A204.1 (cell line): Measurements from ENCODE around the gene TMEM127.
"Not testable (repeated sequence)": the region's sequence is repeated elsewhere in the genome, so short reads cannot be mapped to it uniquely, and the experiment has no call there.

ENCODE experiments used
- FAIRE-seq: peaks from 2 replicates; lab custom pipeline; 2012; peaks lifted over from hg19 to GRCh38; lab: Jason Lieb, UNC

TMEM127 gene, protein sequence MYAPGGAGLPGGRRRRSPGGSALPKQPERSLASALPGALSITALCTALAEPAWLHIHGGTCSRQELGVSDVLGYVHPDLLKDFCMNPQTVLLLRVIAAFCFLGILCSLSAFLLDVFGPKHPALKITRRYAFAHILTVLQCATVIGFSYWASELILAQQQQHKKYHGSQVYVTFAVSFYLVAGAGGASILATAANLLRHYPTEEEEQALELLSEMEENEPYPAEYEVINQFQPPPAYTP

GRCh38 chr2:96265840-96266679 is at the start of gene TMEM127, which contains the start of gene CIAO1:
Gene TMEM127 (minus strand): TSS chr2:96265997. CDS start chr2:96265381, 616 bp downstream.
Gene CIAO1 (plus strand): TSS chr2:96266225. CDS start chr2:96266351, 126 bp downstream.
- peak; percentile 9 for FAIRE-seq

DNA sequence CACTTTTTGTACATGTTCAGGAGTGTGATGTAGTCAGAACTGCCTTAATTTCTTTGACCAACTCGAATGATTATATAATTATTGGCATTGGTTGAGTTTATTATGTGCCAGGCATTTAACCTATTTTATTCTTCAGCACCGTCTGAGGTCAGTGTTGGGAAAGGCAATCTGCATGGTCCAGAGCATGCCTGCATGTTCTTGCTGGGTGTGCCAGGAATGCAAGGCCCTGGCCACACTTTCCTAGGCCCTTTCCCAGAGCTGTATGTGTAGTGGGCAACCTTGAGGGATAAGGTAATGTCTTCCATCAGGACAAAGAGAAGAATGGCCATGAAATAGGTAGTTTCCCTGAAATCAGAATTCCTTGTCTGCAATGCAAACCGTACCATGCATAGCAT is 49.2 kb upstream of the TMEM127 start:
- no peak for FAIRE-seq

GRCh38 chr2:96308248-96308647 is 42.5 kb upstream of the TMEM127 start:
- FAIRE-seq, result no peak

- FAIRE-seq, result no peak
These were observed 40.6 kb upstream of the TMEM127 start for GRCh38 chr2:96306370-96306769.

DNA sequence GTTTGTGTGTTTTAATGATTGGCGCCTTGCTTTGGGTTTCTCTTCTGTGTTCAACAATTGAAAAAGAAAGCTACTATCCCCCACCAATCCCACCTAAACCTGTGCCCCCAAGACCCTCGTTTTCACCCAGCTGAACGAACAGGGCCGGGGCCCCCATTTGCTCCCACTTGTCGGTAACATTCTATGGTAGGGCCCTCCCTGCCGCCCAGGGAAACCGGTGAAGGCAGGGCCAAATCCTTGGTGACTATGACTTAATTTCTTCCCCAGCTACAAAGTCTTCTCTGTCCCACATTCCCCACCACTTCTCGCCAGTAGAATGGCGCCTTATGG is 40.1 kb upstream of the TMEM127 start:
- no peak for FAIRE-seq

- FAIRE-seq, result no peak
These were observed 39.5 kb upstream of the TMEM127 start, which contains the start of gene SNRNP200 for GRCh38 chr2:96305091-96305978. Gene SNRNP200 (minus strand): TSS chr2:96305546. CDS start chr2:96305437, 109 bp downstream.

DNA sequence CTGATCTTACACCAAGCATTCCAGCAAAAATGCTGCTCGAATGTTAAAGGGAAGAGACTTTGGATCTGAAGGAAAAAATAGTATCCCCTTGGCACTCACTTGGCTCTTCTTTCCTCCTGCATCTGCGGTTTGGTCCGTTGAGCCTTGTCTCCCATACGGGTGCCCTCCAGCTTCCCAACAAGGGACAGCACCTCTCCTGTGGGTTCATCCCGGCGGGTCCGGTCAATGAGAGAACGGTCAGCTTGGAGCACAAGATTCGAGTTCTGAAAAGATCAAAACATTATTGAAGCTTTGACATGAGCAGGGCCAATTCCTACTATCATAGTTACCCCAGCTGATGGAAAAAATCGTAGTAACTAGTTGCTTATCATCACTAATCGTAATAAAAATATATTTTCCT is 38.8 kb upstream of the TMEM127 start:
- FAIRE-seq, result no peak

- no peak for FAIRE-seq
These were observed 36.1 kb upstream of the TMEM127 start for GRCh38 chr2:96301865-96302264.

- no peak for FAIRE-seq
These were observed 31.1 kb upstream of the TMEM127 start for GRCh38 chr2:96296925-96297324.

- not testable (repeated sequence) for FAIRE-seq
These were observed 28.5 kb upstream of the TMEM127 start for GRCh38 chr2:96294271-96294670.

- FAIRE-seq, result no peak
These were observed 26.0 kb upstream of the TMEM127 start for GRCh38 chr2:96291751-96292150.

DNA sequence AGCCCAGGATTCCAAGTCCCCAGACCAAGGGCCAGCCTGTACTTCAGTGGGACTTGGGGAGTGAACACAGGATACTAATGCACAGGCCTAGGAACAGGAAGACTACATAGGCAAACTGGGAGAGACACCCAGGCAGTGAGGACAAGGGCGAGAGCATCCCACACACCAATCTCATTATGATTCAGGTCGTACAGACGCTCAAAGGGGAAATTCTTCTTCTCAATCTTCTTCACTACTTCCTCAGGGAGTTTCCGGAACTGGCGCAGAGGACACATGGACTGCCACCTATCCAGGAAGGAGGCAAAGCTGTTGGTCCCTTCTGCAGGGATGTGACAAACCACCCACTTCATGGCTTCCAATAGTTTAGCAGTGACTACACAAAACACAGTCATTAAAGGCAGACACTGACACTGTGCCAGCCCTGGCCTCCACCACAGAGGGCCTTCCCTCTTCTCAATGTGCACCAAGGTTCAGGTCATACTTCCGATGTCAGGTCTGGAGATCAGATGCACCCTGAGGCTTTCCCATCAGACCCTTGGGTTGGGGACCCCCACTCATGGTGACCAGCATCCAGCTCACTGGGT is 21.6 kb upstream of the TMEM127 start:
- FAIRE-seq, result no peak

DNA sequence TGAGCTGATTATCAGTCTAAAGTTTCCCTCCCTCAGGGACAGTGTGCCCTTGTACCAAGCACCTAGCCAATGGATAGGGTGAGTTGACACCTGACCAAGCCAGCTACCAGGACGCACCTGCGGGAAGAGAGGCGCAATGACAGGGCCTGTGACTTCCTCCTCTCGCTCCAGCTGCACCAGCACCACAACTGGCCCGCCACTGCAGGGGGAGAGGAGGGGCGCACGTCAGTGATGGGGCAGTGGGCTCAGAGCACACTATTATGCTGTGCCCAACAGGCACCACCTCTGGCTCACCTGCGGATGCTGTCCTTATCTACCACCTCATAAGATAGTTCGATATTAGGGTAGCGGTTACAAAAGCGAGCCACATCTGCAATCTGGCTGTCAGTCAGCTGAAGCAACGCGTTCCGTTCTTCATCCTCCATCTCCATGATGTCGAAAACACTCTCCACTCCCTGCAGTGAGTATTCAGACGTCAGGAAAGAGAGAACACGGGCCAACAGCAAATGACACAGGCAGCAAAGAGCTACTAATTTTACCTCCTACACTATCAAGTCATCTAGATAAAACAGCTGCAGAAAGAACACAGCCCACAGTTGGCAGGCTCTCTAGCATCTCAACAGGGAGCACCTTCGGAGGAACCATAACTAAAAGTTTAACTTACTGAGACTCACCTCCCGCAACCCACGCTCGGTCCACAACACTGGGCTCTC is 11.1 kb upstream of the TMEM127 start:
- no peak for FAIRE-seq

DNA sequence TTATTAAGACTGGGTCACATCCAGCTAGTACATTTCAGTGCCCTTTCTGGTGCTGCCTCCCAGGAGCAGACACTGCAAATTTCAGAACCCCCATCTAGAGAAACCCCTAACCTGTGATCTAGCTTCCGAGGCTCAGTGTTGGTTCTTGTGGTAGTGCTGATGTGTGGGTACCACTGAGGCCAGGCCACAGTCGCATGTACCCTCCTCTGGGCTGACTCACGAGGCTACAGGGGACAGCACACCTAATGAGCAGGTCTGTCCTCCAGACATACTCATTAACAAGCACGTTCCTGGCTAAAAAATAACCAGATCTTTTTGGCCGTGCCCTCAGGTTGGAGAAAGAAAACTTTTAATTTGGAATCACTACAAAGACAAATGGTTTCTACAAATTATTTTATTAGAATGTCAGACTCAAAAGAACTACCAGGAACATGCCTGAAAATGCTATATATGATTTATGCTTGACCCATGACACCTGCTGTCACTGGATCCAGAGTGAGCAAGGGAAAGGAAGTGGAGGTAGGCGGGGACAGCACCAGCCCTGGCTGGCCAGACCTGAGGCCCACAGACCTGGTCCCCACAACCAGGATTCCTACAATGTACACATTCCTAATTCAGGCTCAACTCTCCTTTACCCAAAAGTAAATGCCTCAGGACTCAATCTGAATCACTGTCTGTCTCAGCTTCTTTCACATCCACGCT is 8.7 kb upstream of the TMEM127 start:
- FAIRE-seq, result no peak

DNA sequence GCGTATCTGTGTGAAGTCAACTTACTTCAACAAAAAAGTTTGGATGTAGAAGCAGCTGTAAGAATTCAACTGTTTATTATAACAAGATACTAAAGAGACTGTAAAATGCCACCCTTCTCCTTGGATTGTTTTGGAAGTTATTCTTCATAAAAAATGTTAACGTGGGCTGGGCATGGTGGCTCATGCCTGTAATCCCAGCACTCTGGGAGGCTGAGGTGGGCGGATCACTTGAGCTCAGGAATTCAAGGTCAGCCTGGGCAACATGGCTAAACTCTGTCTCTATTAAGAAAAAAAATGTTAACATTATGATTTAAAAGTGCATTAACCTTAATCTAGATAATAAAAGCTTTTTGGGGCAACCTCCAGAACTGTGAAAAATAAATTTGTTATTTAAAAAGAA is 8.0 kb upstream of the TMEM127 start:
- FAIRE-seq, result no peak

DNA sequence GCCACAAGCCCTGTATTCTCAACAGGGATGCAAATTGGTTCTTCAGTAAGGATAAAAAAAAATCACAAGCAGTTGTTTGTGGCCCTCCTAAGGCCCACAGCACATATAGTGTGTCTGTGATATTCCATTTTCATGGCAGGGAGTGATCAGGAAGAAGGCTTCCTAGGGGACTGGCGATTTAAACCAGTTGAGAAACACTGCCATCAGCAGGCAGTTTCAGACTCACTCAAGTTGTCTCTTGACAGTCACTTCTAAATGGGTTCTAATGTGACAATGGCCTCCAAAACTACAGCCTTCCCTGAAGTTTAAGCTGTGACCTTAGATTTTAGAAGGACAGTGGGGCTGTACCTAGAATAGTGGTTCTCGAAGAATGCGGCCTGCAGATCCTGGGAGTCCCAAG is 6.2 kb upstream of the TMEM127 start:
- no peak for FAIRE-seq

- FAIRE-seq, result no peak
These were observed 1.6 kb upstream of the TMEM127 start for GRCh38 chr2:96267159-96267971.

- no peak for FAIRE-seq
These were observed 403 bp downstream of the TMEM127 start for GRCh38 chr2:96265349-96265839.

DNA sequence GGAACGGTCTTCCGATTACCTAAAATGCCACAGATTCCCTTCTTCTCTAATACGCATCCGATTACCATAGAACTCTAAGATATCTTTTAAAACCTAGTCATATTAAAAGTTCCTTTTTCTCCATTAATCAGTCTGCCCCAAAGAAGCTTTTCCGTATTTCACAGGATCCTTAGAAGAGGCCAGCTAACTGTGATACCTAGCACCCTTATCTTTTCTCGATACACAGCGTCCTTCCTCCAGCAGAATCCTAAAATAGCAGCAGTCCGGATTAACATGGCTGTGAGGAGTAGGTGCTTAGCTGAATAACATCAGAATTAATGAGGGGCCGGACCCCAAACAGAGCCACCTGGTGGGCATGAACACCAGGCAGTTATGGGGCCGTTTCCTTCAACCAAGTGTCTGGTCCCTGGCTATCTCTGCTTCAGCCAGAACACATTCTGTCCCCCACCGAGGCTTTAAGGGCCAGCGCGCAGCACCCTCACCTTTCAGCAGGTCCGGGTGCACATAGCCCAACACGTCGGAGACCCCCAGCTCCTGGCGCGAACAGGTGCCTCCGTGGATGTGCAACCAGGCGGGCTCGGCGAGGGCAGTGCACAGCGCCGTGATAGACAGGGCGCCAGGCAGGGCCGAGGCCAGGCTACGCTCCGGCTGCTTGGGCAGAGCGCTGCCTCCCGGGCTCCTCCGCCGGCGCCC is 995 bp downstream of the TMEM127 start:
- no peak for FAIRE-seq
